ENCODE data around the gene CUX1.
A peak's percentile ranks its signal among the peaks of the same experiment; 100 is the strongest.

CUX1 gene

DNA sequence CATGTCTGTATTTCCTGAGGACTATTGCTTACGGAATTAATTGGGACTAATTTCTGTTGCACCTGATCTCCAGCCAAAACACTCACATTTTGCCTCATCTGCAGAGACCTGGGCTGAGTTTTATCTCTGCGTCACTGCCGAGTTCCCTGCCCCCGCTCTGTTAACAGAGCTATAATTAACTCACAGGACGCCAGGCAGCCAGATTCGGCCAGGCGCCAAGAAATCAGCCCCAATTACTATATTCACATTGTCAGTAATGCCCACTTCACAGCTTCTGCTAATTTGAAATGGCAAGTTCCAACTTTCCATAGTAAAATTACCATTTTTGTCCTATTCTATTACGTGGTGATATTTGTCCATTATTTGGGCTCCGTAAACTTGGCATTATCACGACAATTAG is 130.5 kb downstream of the CUX1 start (continued):
- TF ChIP-seq, protein P1, sequence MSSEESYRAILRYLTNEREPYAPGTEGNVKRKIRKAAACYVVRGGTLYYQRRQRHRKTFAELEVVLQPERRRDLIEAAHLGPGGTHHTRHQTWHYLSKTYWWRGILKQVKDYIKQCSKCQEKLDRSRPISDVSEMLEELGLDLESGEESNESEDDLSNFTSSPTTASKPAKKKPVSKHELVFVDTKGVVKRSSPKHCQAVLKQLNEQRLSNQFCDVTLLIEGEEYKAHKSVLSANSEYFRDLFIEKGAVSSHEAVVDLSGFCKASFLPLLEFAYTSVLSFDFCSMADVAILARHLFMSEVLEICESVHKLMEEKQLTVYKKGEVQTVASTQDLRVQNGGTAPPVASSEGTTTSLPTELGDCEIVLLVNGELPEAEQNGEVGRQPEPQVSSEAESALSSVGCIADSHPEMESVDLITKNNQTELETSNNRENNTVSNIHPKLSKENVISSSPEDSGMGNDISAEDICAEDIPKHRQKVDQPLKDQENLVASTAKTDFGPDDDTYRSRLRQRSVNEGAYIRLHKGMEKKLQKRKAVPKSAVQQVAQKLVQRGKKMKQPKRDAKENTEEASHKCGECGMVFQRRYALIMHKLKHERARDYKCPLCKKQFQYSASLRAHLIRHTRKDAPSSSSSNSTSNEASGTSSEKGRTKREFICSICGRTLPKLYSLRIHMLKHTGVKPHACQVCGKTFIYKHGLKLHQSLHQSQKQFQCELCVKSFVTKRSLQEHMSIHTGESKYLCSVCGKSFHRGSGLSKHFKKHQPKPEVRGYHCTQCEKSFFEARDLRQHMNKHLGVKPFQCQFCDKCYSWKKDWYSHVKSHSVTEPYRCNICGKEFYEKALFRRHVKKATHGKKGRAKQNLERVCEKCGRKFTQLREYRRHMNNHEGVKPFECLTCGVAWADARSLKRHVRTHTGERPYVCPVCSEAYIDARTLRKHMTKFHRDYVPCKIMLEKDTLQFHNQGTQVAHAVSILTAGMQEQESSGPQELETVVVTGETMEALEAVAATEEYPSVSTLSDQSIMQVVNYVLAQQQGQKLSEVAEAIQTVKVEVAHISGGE (tag by site-specific recombination; conservative IDR thresholded peaks at IDR 0.05; ENCODE audit: low read depth) = no peak
- no peak for TF ChIP-seq YY2 (tag by site-specific recombination; IDR thresholded peaks at IDR 0.05)
- TF ChIP-seq YY1 (tag by site-specific recombination; IDR thresholded peaks at IDR 0.05) = no peak
- TF ChIP-seq TRIM28 (IDR thresholded peaks at IDR 0.05; ENCODE audit: borderline replicate concordance, low read length) = 0 out of 2 replicates have a peak, but pooled peaks have one; percentile 12
- no peak for TF ChIP-seq SCRT1 (tag by site-specific recombination; IDR thresholded peaks at IDR 0.05; ENCODE audit: borderline replicate concordance)
- TF ChIP-seq FEZF1 (tag by site-specific recombination; IDR thresholded peaks at IDR 0.05) = no peak
- no peak for TF ChIP-seq ZNF707 (tag by site-specific recombination; IDR thresholded peaks at IDR 0.05)
- TF ChIP-seq PRDM6 (tag by site-specific recombination; IDR thresholded peaks at IDR 0.05) = peak; percentile 48
- no peak for TF ChIP-seq ZBTB1 (tag by site-specific recombination; IDR thresholded peaks at IDR 0.05)
- TF ChIP-seq, protein P2, sequence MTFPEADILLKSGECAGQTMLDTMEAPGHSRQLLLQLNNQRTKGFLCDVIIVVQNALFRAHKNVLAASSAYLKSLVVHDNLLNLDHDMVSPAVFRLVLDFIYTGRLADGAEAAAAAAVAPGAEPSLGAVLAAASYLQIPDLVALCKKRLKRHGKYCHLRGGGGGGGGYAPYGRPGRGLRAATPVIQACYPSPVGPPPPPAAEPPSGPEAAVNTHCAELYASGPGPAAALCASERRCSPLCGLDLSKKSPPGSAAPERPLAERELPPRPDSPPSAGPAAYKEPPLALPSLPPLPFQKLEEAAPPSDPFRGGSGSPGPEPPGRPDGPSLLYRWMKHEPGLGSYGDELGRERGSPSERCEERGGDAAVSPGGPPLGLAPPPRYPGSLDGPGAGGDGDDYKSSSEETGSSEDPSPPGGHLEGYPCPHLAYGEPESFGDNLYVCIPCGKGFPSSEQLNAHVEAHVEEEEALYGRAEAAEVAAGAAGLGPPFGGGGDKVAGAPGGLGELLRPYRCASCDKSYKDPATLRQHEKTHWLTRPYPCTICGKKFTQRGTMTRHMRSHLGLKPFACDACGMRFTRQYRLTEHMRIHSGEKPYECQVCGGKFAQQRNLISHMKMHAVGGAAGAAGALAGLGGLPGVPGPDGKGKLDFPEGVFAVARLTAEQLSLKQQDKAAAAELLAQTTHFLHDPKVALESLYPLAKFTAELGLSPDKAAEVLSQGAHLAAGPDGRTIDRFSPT (tag by site-specific recombination; IDR thresholded peaks at IDR 0.05) = no peak
- no peak for TF ChIP-seq BCL11B (tag by site-specific recombination; IDR thresholded peaks at IDR 0.05; ENCODE audit: low read depth)
- TF ChIP-seq ZNF10 (tag by site-specific recombination; IDR thresholded peaks at IDR 0.05) = no peak
- no peak for TF ChIP-seq ZNF239 (tag by site-specific recombination; IDR thresholded peaks at IDR 0.05)
- TF ChIP-seq ZBTB8A (tag by site-specific recombination; IDR thresholded peaks at IDR 0.05) = peak; percentile 86
- no peak for TF ChIP-seq ZNF292 (tag by site-specific recombination; IDR thresholded peaks at IDR 0.05; ENCODE audit: borderline replicate concordance, low read depth)
- TF ChIP-seq ZSCAN30 (tag by site-specific recombination; IDR thresholded peaks at IDR 0.05) = no peak
- peak; percentile 52; the same call in 1 of the 2 replicates for TF ChIP-seq ZNF660 (tag by site-specific recombination; IDR thresholded peaks at IDR 0.05)
- 0 out of 2 replicates have a peak, but pooled peaks have one; percentile 48 for TF ChIP-seq ZEB2 (tag by site-specific recombination; IDR thresholded peaks at IDR 0.05)
- no peak for TF ChIP-seq TCF7L2 (IDR thresholded peaks at IDR 0.05; ENCODE audit: borderline replicate concordance, low read depth, low read length)

- ChIA-PET POLR2A (no interaction called here), CTCF (interaction anchor here (1.2 kb wide), 1 partner anchor 10 kb away, joined by 4 read pairs; no protein-coding TSS in a partner anchor)
- Histone ChIP-seq H3K4me1 (ENCODE audit: control insufficient read depth, insufficient read depth, low read length) (peaks cover 13% of the 10 kb centered on the region), H3K36me3 (ENCODE audit: control insufficient read depth in 2 of 2, insufficient read depth in 1 of 2, low read length in 2 of 2) (no peaks in the 10 kb centered on the region), H3K4me3 (ENCODE audit: low read depth, low read length) (no peak overlapping the region), H3K9me3 (ENCODE audit: control insufficient read depth, insufficient read depth, low read depth, low read length) (no peaks in the 10 kb centered on the region), H3K27ac (ENCODE audit: extremely low read depth, low read depth, low read length) (no peak overlapping the region; the same call in 1 of the 2 replicates)
- no peak for TF ChIP-seq ZNF311 (tag by site-specific recombination; IDR thresholded peaks at IDR 0.05; ENCODE audit: borderline replicate concordance)
- TF ChIP-seq ZFP41 (tag by site-specific recombination; IDR thresholded peaks at IDR 0.05; ENCODE audit: borderline replicate concordance) = no peak
These were observed 131.2 kb downstream of the CUX1 start for GRCh38 chr7:101948650-101949049.
